ENCODE data around the gene TRPM2.

The TRPM2 gene

DNA sequence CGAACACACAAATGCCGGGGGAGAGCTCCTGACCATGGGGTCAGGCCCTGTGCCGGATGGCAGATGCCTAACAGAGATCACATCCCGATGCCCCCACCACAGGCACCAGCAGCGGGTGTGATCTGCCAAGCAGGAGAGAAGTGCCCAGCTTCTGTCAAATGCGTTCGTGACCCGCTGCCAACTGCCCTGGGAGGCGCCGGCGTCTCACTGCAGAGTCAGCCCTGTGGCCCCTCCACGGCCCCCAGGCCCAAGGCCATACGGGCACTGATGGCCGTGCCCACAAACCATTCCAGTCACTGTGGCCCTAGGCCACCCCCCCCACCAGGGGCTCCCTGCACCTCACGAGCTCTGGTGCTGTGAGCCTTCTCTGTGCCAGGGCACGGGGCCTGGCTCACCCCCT is 22.2 kb upstream of the TRPM2 start:
- Histone ChIP-seq H3K9ac (ENCODE audit: low read depth, low read length) (no peak overlapping the region), H3K79me2 (ENCODE audit: insufficient read depth, low read length) (no peaks in the 10 kb centered on the region), H3K27ac (ENCODE audit: low read length) (no peak overlapping the region), H2AFZ (ENCODE audit: low read depth, low read length) (no peak overlapping the region), H3K36me3 (ENCODE audit: insufficient read depth, low read length) (peaks cover 54% of the 10 kb centered on the region), H3K4me2 (ENCODE audit: insufficient read depth, low read length) (no peak overlapping the region), H3K9me3 (ENCODE audit: insufficient read depth, low read length, severe bottlenecking) (no peaks in the 10 kb centered on the region), H3K4me3 (ENCODE audit: low read depth in 1 of 2, low read length in 2 of 2) (no peak overlapping the region), H3K4me1 (ENCODE audit: insufficient read depth, low read length) (no peaks in the 10 kb centered on the region), H3K27me3 (ENCODE audit: insufficient read depth, low read length, poor library complexity) (no peaks in the 10 kb centered on the region), H4K20me1 (ENCODE audit: insufficient read depth, low read length) (peaks cover 30% of the 10 kb centered on the region)
- no peak for TF ChIP-seq EZH2 (IDR thresholded peaks at IDR 0.05; ENCODE audit: borderline replicate concordance, low read depth, low read length, severe bottlenecking)
- TF ChIP-seq, protein P1, sequence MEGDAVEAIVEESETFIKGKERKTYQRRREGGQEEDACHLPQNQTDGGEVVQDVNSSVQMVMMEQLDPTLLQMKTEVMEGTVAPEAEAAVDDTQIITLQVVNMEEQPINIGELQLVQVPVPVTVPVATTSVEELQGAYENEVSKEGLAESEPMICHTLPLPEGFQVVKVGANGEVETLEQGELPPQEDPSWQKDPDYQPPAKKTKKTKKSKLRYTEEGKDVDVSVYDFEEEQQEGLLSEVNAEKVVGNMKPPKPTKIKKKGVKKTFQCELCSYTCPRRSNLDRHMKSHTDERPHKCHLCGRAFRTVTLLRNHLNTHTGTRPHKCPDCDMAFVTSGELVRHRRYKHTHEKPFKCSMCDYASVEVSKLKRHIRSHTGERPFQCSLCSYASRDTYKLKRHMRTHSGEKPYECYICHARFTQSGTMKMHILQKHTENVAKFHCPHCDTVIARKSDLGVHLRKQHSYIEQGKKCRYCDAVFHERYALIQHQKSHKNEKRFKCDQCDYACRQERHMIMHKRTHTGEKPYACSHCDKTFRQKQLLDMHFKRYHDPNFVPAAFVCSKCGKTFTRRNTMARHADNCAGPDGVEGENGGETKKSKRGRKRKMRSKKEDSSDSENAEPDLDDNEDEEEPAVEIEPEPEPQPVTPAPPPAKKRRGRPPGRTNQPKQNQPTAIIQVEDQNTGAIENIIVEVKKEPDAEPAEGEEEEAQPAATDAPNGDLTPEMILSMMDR (IDR thresholded peaks at IDR 0.05; ENCODE audit: borderline replicate concordance, extremely low read depth, low read length, poor library complexity, severe bottlenecking) = no peak
- ATAC-seq (ENCODE audit: insufficient read depth, low read depth) = no peak
- DNase-seq = no peak

DNA sequence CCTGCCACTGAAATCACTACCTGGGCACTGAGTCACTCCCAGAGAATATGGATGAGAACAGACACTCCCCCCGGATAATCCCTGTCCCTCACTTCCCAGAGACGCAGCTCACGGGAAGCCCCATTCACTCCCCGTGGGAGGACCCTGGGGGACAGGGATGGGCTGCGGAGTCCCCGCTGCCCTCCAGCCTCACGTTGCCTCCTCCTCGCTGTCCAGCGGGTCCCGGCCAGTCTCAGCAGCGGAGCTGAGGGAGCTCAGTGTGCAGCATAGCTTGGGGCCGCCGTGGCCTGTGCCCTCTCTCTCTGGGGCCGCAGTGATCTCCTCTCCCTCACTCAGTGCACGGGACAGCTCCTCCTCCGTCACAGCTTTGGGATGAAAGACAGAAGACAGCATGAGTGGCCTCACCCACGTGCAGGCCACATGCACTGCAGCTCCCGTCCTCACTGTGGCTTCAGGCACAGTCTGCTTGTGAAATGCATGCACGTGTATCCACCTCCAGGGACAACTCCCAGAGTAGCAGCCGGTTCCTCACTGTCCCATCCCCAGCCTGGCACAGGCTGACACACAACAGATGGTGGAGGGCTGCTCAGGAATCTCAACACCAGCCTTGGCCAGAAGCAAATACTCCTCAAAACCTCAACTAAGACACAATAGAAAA is 21.6 kb upstream of the TRPM2 start:
- H3K4me2 ChIP-seq (ENCODE audit: insufficient read depth, low read length) = no peak overlapping the region
- H3K9ac ChIP-seq (ENCODE audit: low read depth, low read length) = no peak overlapping the region
- no peak overlapping the region for H3K27ac ChIP-seq (ENCODE audit: low read length)

DNA sequence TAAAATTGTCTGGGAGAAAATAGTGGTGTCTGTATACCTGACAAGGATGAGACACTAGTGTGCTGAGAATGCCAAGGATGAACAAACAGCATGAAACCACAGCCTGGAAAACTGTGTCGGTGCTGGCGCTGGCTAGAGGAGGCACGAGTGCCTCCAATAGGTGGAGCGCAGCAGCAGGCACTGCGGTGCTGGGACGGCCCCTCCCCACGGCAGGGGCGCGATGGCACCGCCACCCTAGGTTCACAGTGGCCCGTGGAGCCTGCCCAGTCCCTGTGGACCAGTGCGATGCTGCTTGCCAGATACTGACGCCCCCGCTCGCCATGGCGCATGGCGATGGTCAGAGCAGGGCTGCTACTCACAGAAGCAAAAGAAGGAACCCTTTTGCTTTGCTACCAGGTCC is 21.0 kb upstream of the TRPM2 start:
- H3K9ac ChIP-seq (ENCODE audit: low read depth, low read length) = no peak overlapping the region
- TF ChIP-seq EZH2 (IDR thresholded peaks at IDR 0.05; ENCODE audit: borderline replicate concordance, low read depth, low read length, severe bottlenecking) = no peak
- TF ChIP-seq, protein P1 (IDR thresholded peaks at IDR 0.05; ENCODE audit: borderline replicate concordance, extremely low read depth, low read length, poor library complexity, severe bottlenecking) = no peak
- H3K27ac ChIP-seq (ENCODE audit: low read length) = no peak overlapping the region
- H3K27me3 ChIP-seq (ENCODE audit: insufficient read depth, low read length, poor library complexity) = no peaks in the 10 kb centered on the region
- H2AFZ ChIP-seq (ENCODE audit: low read depth, low read length) = no peak overlapping the region
- no peaks in the 10 kb centered on the region for H3K79me2 ChIP-seq (ENCODE audit: insufficient read depth, low read length)
- H4K20me1 ChIP-seq (ENCODE audit: insufficient read depth, low read length) = peaks cover 23% of the 10 kb centered on the region
- H3K36me3 ChIP-seq (ENCODE audit: insufficient read depth, low read length) = peaks cover 54% of the 10 kb centered on the region
- H3K4me1 ChIP-seq (ENCODE audit: insufficient read depth, low read length) = no peaks in the 10 kb centered on the region
- H3K4me2 ChIP-seq (ENCODE audit: insufficient read depth, low read length) = no peak overlapping the region
- ATAC-seq (ENCODE audit: insufficient read depth, low read depth) (no peak), DNase-seq (no peak)
- H3K9me3 ChIP-seq (ENCODE audit: insufficient read depth, low read length, severe bottlenecking) = no peaks in the 10 kb centered on the region
- no peak overlapping the region for H3K4me3 ChIP-seq (ENCODE audit: low read depth in 1 of 2, low read length in 2 of 2)

More for the DNA sequence above, 21.6 kb upstream of the TRPM2 start:
- Histone ChIP-seq H4K20me1 (ENCODE audit: insufficient read depth, low read length) (peaks cover 28% of the 10 kb centered on the region), H3K4me1 (ENCODE audit: insufficient read depth, low read length) (no peaks in the 10 kb centered on the region), H2AFZ (ENCODE audit: low read depth, low read length) (no peak overlapping the region), H3K79me2 (ENCODE audit: insufficient read depth, low read length) (no peaks in the 10 kb centered on the region), H3K4me3 (ENCODE audit: low read depth in 1 of 2, low read length in 2 of 2) (no peak overlapping the region), H3K9me3 (ENCODE audit: insufficient read depth, low read length, severe bottlenecking) (no peaks in the 10 kb centered on the region), H3K36me3 (ENCODE audit: insufficient read depth, low read length) (peaks cover 55% of the 10 kb centered on the region), H3K27me3 (ENCODE audit: insufficient read depth, low read length, poor library complexity) (no peaks in the 10 kb centered on the region)
- DNase-seq = no peak
- TF ChIP-seq EZH2 (IDR thresholded peaks at IDR 0.05; ENCODE audit: borderline replicate concordance, low read depth, low read length, severe bottlenecking) = no peak
- TF ChIP-seq, protein P1 (IDR thresholded peaks at IDR 0.05; ENCODE audit: borderline replicate concordance, extremely low read depth, low read length, poor library complexity, severe bottlenecking) = no peak
- ATAC-seq (ENCODE audit: insufficient read depth, low read depth) = no peak

Data from DND-41 (cell line).